ENCODE data around the gene CRYBA2. TPM values are rescaled to one million over a fixed set of nuclear protein-coding genes. Genes with fewer than 3 reads are reported as not detected.

CRYBA2 gene, protein sequence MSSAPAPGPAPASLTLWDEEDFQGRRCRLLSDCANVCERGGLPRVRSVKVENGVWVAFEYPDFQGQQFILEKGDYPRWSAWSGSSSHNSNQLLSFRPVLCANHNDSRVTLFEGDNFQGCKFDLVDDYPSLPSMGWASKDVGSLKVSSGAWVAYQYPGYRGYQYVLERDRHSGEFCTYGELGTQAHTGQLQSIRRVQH
- not detected for polyA plus RNA-seq (2013, experiment 1 of 2; ENCODE audit: insufficient read length)
- polyA plus RNA-seq (2013, experiment 2 of 2; ENCODE audit: insufficient read length), result not detected

GRCh38 chr2:218993345-218994315 is at the start of gene CRYBA2:
Gene CRYBA2 (minus strand): TSS chr2:218993422. CDS start chr2:218993176, 246 bp downstream.
- no peak for DNase-seq

DNA sequence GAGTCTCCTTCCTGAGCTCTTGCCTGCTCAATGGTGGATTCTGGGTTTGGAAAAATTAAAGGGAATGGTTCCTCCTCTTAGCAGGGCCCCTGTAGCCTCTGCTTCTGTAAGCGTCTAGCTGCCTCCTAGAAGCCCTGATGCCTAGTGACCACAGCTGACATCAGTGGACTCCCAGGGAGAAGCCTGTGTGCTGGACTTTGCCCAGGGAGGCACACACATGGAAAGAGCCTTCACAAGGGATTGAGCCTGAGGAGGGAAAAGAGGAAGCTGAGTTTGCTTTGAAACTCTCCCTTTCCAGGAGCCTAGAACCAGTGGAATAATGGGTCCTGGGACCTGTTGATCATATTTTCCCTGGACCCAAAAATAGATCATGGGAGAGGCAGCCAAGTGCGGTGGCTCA is 49.5 kb upstream of the CRYBA2 start:
- DNase-seq, result no peak

DNA sequence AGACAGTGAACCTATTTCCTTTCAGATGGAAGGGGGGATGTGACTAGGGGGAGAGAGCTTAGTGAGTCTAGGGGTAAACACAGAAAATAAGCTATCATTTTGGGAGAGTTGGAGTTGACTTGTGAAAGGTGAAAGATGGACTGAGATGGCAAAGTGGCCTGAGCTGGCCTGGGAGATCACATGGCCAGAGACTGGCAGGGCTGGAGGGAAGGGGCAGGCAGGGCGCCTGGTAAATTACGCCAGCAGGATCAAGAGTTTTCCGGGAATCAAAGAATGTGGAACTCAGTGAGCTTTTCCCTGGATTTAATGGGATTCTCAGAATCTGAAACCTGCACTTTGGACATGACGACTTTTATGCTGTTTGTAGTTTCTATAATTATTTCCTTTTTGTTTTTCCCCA is 48.9 kb upstream of the CRYBA2 start:
- DNase-seq, result no peak

DNA sequence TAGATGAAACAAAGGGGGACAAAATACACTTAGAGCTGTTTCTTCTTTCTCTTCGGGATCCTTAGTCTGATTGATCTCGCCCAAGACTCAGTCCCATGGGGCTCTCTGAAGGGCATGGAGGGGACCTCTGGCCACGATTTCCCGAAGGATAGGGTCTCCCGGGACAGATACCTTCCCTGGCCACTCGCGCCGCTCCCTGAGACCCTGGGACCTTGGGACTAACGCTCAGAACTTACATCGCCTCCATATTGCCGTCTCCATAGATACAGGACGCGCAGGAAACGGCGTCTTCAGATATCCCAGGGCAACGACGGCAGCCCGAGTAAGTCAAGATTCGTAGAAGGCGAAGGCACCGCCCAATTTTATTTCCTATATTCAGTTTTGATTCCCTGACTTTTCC is 48.0 kb upstream of the CRYBA2 start, which contains the start of gene CFAP65:
CFAP65 (minus strand) TSS at position 265 of the 400 bp plus-strand sequence. CDS start 2,468 bp downstream, outside the sequence.
- DNase-seq, result peak; percentile 51

DNA sequence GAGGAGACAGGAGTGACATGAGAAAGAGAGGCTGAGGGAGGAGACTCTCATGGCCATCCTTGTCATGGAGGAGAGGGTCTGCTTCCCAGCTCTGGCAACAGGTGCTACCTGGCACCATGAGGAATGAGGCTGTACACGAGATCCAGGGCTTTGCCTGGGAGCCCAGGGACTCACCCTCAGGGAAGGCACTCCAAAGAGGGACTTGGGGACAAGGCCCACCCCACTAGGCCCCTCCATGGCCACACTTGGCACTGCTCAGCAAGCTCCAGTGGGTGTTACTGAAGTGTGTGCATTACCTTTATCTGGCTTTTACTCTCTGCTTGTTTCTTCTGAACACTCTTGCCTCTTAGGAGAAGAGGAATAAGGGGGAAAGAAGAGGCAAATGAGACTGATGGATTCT is 45.4 kb upstream of the CRYBA2 start:
- DNase-seq, result no peak

- DNase-seq, result no peak
Observed at GRCh38 chr2:219037783-219038499, 44.7 kb upstream of the CRYBA2 start.

GRCh38 chr2:219035942-219036341 is 42.7 kb upstream of the CRYBA2 start:
- no peak for DNase-seq

GRCh38 chr2:219034823-219035222 is 41.6 kb upstream of the CRYBA2 start:
- no peak for DNase-seq

DNA sequence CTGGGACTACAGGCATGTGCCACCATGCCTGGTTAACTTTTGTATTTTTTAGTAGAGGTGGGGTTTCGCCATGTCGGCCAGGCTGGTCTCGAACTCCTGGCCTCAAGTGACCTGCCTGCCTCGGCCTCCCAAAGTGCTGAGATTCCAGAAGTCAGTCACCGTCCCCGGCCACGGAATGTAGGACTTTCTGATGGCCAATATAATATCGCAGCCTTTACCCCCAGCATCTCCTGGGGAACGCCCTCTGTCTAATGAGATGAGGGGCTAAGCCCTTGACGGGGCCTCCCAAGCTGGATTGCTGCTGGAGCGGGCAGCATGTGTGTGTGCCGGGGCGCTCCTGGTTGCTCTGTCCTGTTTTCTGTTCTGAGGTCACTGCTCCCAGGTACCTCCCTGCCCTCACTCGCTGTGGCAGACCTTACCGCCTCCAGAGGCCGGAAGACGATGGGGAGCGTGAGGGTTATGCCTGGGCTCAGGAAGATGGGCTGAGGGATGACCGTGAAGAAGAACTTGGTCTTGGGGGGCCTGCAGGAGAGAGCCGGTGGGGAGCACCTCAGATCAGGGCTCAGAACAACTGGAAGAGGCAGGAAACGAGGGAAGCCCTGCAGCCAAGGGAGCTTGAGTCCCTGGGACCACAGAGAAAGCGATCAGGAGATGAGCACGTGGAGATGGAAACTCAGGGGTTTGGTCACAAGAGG is 39.0 kb upstream of the CRYBA2 start:
- DNase-seq, result no peak

DNA sequence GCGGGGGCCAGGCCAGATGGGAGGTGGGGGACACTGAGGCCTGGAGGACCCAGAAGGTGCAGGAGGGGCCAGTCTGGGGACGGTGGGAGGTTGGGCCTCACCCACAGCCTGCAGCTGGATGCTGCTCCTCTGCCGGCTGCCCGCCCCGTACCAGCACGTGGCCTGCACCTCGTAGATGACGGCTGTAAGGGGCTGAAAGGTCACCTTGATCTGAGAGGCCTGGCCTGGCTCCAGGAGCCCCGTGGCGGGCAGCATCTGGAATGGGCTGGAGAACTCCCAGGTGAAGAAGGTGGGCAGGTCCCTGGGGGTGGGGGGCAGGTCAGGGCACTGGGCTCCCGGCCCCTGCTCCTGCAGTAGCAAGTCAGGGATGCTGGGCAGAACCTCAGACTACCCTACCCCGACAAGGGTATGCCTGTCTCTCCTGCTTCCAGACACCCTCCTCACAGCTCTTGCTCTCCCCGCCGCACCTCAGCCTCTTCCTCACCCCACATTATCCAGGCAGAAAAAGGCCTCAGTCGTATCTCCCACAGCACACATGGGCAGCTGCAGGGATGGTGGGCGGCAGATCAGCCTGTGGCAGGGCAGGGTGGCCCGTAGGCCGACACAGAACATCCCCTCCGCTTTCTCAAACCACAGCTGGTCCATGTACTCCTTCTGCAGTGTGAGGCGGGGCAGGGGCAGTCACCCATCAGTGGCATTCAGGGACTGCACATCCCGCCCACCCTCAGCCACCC is 38.0 kb upstream of the CRYBA2 start:
- DNase-seq, result no peak

GRCh38 chr2:219030177-219030940 is 37.1 kb upstream of the CRYBA2 start:
- no peak for DNase-seq

- peak; percentile 59 for DNase-seq
Observed at GRCh38 chr2:219029829-219030165, 36.6 kb upstream of the CRYBA2 start.

DNA sequence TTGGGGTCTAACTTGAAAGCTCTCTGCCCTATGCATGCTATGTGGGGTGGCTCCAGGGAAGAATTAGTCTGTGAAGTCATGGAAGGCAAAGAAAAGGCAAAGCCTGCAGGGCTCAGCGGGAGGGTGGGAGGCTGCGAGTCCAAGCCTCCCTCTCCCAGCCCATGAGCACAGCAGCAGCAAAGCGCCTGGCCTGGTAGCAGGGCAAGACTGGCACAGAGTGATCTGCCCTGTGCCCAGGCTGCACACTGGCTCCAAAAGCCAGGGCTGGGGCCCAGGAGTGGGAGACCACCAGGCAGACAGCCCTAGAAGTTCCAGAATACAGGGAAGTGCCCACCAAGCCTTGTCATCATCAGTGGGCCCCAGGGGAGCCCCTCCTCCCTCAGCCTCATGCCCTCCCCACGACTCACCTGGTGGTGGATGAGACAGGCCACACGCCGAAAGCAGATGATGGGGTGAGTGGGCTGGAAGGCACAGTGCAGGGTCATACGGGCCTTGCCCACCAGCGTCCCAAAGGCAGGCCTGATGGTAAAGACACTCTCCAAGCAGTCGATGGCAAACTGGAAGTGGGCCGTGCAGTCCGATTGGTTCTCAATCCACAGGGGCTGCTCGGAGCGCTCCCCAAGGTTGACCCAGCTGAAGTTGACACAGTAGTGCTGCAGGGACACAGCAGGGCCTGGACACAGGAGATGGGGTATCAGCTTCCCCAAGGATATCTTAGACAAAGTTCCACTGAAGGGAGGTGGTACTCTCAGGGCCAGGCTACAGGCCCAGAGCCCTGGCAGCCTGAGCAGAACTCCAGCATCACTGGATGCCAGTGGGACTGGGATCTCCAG is 36.0 kb upstream of the CRYBA2 start:
- DNase-seq, result no peak

- no peak for DNase-seq
Observed at GRCh38 chr2:219028141-219028540, 34.9 kb upstream of the CRYBA2 start.

DNA sequence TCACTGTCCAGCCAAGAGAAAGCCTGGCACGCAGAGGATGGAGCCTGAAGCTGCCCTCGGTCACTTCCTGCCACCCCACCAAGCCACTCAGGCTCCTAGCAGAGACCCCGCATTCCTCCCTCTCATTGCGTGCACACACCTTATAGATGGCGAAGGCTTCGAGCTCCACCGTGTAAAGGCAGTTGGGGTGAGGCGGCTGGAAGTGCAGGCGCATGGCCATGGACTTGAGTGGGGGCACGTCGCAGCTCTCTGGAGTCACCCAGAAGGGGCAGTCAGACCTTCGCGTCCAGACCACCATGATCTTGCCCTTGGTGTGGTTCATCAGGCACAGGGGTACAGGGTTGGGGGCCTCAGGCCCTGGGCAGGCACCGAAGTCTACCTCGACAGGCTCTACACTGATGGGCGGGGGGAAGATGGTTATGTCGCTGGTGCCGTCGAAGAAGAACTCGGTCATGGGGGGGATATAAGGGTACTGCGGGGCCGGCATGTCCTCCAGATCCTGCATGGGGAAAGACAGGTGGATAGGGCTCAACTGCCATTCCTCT is 34.4 kb upstream of the CRYBA2 start:
- no peak for DNase-seq

- no peak for DNase-seq
Observed at GRCh38 chr2:219026946-219027345, 33.7 kb upstream of the CRYBA2 start.

DNA sequence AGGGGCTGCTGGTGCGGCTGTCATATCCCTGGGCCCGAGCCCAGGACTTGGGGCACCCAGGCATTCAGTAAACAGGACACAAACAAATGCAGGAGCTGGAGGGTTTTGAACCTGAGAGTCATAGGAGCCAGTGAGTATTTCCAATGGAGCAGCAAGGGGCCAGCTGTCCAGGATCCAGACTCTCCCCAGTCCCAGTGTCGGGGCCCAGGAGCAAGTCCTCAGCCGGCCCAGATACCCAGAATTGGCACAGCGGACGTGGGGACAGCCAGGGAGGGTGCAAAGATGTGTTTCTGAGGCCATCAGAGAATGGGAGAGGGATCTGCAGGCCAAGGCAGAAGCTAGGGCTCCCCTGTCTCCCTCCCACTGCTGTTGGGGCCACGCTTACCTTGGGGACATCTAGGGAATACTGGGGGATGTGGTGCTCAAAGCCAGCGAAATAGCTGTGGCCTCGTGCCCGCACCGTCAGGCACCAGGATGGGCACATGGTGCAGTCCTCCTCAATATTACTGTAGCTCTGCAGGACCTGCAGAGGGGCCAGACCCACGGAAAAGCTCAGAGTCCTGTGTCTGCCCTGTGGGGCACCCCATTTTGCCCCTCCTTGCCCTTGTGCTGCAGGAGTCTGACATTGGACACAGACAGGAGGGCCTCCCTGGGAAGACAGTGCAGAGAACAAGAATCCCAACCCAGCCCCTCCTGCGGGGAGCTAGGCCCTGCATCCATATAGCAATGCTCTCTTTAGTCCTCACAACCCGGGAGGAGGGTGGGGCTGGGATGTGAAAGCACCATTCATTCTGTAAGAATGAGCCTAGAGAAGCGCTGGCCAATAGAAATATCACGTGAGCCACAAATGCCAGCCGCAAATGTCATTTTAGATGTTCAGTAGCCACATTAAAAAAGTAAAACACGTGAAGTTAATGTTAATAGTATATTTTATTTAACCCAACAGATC is 32.7 kb upstream of the CRYBA2 start:
- DNase-seq, result no peak

DNA sequence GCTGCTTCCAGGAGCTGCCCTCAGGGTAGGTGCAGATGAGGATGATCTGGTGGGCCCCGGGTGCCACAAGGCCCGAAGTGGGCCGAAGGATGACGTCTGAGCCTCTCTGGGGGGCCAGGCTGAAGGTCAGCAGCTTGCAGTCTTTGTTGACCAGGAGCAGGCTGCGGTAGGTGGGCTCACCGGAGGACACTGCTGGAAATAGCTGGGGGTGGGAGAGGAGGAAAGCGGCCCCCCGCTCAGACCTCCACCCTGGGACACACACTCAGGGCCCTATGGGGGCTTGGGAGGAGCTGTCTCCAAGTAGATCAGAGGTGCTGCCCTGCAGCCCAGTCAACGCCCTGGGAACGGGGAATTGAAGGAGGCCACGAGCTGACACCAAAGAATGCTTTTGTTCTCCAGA is 30.8 kb upstream of the CRYBA2 start:
- DNase-seq, result no peak
